GM12892 (cell line): ENCODE results near the gene UTP18.
"Not testable (repeated sequence)": the region's sequence is repeated elsewhere in the genome, so short reads cannot be mapped to it uniquely, and the experiment has no call there.

Experiments used
- DNase-seq: peaks from one replicate; pipeline ENCODE4 v3.0.0; 2011; ENCODE audit not compliant: insufficient read length
- FAIRE-seq: peaks from 2 replicates; lab custom pipeline; 2011; peaks lifted over from hg19 to GRCh38; lab: Jason Lieb, UNC
- POLR2A ChIP-seq: IDR thresholded peaks from 2 replicates; pipeline ENCODE4 v1.6.1; 2011; ENCODE audit warnings: low read depth, low read length, control low read depth
- POLR2AphosphoS5 ChIP-seq: IDR thresholded peaks from 2 replicates; pipeline ENCODE4 v1.6.1; 2011; ENCODE audit warnings: low read depth, low read length, control low read depth
- TAF1 ChIP-seq: IDR thresholded peaks from 2 replicates; pipeline ENCODE4 v1.6.1; 2011; ENCODE audit warnings: low read depth, mild to moderate bottlenecking, control low read depth, low read length, borderline replicate concordance

The UTP18 gene

DNA sequence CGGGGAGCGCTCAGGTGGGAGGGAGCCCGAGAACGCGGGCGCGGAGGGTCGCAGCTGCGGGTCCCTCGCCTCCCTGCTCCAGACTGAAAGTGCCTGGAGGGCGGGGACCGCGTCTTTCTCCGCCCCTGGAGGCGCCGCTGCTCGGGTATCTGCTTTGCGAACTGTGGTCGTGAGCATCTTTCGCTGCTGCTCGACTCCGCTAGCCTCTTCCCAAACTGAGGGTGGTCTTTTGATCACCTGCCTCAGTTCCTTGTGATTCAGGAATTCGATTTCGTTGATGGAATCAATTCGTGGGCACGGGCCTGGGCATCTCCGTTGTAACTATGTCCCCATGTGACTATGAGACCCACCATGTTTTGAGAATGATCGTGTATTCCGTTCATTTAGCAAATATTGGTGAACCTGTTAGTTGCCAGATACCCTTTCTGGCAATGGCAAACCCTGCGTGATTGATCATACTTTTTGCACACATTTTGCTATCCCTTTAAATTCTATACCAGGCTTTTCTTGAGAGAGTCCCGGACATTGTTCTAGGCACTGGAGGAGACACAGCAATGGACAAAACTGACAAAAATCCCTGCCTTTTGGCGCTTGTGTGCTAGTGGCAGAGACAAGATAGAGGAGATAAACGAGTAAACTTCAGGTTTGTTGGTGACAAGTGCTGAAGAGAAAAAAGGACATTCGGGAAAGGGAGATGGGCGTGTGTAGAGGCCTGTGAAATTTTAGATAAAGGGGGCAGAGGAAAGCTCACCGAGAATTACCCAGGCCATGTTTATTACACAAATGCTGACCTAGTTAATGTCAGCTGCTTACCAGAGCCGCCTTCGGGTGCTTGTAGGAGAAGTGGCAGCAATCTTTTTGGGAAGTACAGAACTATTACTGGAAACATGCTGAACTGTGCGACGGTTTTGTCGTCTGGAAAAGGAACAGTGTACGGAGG, 948 bp downstream of the UTP18 start:
- no peak for FAIRE-seq
- TF ChIP-seq POLR2A, result no peak
- 0 out of 2 replicates have a peak, but pooled peaks have one; percentile 2 for TF ChIP-seq POLR2AphosphoS5
- TF ChIP-seq TAF1, result no peak
- no peak for DNase-seq

GRCh38 chr17:51263006-51263405, 2.7 kb downstream of the UTP18 start:
- no peak for TF ChIP-seq POLR2AphosphoS5
- TF ChIP-seq TAF1, result no peak
- no peak for TF ChIP-seq POLR2A
- DNase-seq (no peak), FAIRE-seq (peak; percentile 57)

DNA sequence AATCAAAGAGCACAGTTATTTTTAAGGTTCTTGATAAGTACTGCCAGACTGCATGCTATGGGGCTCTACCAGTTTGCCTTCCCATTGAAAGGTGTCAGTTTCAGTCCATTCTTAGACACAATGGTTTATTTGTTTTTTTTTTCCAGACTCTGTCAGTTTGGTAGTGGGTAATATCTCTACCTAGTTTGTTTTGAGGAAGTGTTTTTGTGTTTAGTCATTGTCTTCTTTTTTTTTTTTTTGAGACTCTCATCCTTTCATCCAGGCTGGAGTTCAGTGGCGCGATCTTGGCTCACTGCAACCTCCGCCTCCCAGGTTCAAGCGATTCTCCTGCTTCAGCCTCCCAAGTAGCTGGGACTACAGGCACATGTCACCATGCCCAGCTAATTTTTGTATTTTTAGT, 4.1 kb downstream of the UTP18 start:
- DNase-seq, FAIRE-seq: not testable (repeated sequence)

GRCh38 chr17:51269991-51270390, 9.6 kb downstream of the UTP18 start:
- TF ChIP-seq POLR2AphosphoS5 (no peak), POLR2A (no peak), TAF1 (no peak)
- no peak for DNase-seq
- FAIRE-seq, result no peak

- TF ChIP-seq POLR2A, result no peak
- TF ChIP-seq TAF1, result no peak
- TF ChIP-seq POLR2AphosphoS5, result no peak
- no peak for FAIRE-seq
These were observed 10.3 kb downstream of the UTP18 start for GRCh38 chr17:51270636-51271035.

GRCh38 chr17:51272812-51273211, 12.5 kb downstream of the UTP18 start:
- no peak for TF ChIP-seq TAF1
- FAIRE-seq, result no peak

More at GRCh38 chr17:51270636-51271035, 10.3 kb downstream of the UTP18 start:
- no peak for DNase-seq

GRCh38 chr17:51275381-51275780, 15.0 kb downstream of the UTP18 start:
- no peak for FAIRE-seq
- TF ChIP-seq POLR2AphosphoS5 (no peak), POLR2A (no peak), TAF1 (no peak)
- no peak for DNase-seq

More at GRCh38 chr17:51272812-51273211, 12.5 kb downstream of the UTP18 start:
- DNase-seq, result no peak

GRCh38 chr17:51279183-51279582, 18.8 kb downstream of the UTP18 start:
- FAIRE-seq (no peak), DNase-seq (no peak)
- TF ChIP-seq POLR2A (no peak), TAF1 (no peak), POLR2AphosphoS5 (no peak)

DNA sequence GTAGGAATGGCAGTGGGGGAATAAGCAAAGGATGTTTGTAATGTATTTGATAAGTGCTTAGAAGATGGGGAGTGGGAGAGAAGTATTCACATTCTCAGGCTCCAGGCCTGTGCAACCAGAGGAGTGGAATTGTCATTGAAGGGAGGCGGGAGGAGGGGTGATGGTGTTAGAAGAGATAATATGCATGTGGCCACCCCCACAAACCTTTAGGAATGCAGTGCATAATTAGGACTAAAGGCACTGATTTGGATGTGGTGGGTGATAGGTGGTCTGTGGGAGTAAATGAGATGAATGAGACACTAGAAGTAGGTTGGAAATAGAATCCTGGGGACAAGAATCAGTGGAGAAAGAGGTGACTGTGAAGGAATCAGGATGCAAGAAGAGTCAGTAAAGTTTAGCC, 27.1 kb downstream of the UTP18 start:
- DNase-seq, result no peak
- TF ChIP-seq POLR2AphosphoS5 (no peak), POLR2A (no peak), TAF1 (no peak)
- no peak for FAIRE-seq

- no peak for FAIRE-seq
- no peak for DNase-seq
- no peak for TF ChIP-seq TAF1
- no peak for TF ChIP-seq POLR2AphosphoS5
- TF ChIP-seq POLR2A, result no peak
These were observed 29.4 kb downstream of the UTP18 start for GRCh38 chr17:51289696-51290111.

DNA sequence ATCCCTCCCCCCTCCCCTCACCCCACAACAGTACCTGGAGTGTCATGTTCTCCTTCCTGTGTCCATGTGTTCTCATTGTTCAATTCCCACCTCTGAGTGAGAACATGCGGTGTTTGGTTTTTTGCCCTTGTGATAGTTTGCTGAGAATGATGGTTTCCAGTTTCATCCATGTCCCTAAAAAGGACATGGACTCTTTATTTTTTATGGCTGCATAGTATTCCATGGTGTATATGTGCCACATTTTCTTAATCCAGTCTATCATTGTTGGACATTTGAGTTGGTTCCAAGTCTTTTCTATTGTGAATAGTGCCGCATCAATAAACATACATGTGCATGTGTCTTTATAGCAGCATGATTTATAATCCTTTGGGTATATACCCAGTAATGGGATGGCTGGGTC, 34.0 kb downstream of the UTP18 start:
- not testable (repeated sequence) for DNase-seq, FAIRE-seq

DNA sequence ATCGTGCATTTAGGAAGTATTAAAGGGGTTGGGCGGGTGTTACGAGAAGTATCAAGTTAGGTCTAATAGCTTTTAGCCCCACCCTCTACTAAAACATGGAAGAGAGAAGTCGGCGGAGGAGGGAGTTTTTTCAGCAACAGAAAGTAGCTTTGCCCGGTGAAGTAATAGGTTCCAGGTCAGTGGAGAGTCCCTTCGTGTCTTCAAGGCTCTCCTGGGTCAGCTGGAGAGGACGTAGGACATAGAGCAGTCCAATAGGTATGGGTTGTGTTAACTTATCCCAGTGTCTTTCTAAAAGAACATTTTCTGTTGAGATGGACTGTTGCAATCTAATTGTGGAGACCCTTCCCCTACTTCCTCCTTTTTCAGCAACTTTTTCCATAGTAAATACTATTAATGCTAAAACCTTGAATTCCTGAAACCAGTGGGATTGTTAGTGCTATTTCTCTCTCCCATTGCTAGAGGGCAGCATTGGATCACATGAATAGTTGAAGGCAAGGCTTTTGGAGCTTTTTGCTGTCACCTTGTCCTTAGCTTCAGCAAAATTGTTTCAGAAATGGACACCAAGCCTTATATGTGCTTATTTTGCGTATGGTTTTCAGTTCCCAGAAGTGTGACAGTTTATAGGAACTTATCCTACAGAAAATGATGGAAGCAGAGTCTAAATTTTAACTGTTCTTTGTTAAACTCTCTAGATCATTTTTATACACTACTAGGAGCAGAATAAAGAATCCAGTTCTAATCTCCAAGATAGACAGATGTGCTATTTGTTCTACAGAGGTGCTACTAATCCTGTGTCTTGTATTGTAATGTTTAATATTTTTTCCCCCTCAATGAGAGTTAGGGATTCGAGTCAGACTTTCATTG, 38.4 kb downstream of the UTP18 start:
- DNase-seq, result no peak
- no peak for FAIRE-seq
- TF ChIP-seq TAF1, result no peak
- TF ChIP-seq POLR2A, result peak; percentile 27; the same call in 1 of the 2 replicates
